ENCODE measurements around the gene TRAPPC10.

Gene TRAPPC10

DNA sequence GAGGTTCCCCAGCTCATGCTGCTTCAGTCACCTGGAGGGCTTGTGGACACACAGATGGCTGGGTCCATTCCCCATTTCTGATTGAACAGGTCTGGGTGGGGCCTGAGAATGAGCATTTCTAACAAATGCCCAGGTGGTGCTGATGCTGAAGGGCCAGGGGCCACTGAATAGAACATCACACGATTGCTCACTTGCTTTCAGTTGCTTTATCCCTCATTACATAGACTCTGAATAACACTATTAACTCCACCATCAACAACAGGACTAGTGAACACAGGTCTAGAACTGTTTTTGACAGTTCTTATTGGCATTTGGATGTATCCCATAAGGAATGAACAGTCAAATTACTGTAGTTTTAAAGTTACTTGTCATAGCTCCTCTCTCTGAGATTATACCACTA lies 12.1 kb downstream of the TRAPPC10 start:
- no peaks in the 10 kb centered on the region for H3K4me1 ChIP-seq
- H3K4me3 ChIP-seq (ENCODE audit: low read depth, low read length), result no peak overlapping the region
- no peak for TF ChIP-seq CTCF (IDR thresholded peaks at IDR 0.05)
- H3K79me2 ChIP-seq, result peaks cover 47% of the 10 kb centered on the region
- H3K27me3 ChIP-seq (ENCODE audit: control insufficient read depth, insufficient read depth, low read length), result no peaks in the 10 kb centered on the region
- H3K27ac ChIP-seq, result no peak overlapping the region
- no peak overlapping the region for H2AFZ ChIP-seq
- no peaks in the 10 kb centered on the region for H3K36me3 ChIP-seq (ENCODE audit: control insufficient read depth, insufficient read depth, low read length)
- no peaks in the 10 kb centered on the region for H3K9me3 ChIP-seq (ENCODE audit: control insufficient read depth, low read length)
- no peak overlapping the region for H3K4me2 ChIP-seq (ENCODE audit: low read length)
- no peak overlapping the region for H3K9ac ChIP-seq

GRCh38 chr21:44024887-44025353 lies 12.8 kb downstream of the TRAPPC10 start:
- TF ChIP-seq CTCF (IDR thresholded peaks at IDR 0.05), result no peak
- Histone ChIP-seq H3K4me2 (ENCODE audit: low read length) (no peak overlapping the region), H3K27me3 (ENCODE audit: control insufficient read depth, insufficient read depth, low read length) (no peaks in the 10 kb centered on the region), H2AFZ (no peak overlapping the region), H3K36me3 (ENCODE audit: control insufficient read depth, insufficient read depth, low read length) (no peaks in the 10 kb centered on the region), H3K79me2 (peaks cover 52% of the 10 kb centered on the region), H3K9ac (no peak overlapping the region), H3K9me3 (ENCODE audit: control insufficient read depth, low read length) (no peaks in the 10 kb centered on the region), H3K4me3 (ENCODE audit: low read depth, low read length) (no peak overlapping the region), H3K4me1 (no peaks in the 10 kb centered on the region), H3K27ac (no peak overlapping the region)

GRCh38 chr21:44027607-44028286 lies 15.6 kb downstream of the TRAPPC10 start:
- no peak for TF ChIP-seq CTCF (IDR thresholded peaks at IDR 0.05)
- no peaks in the 10 kb centered on the region for H3K9me3 ChIP-seq (ENCODE audit: control insufficient read depth, low read length)
- H3K27ac ChIP-seq, result no peak overlapping the region
- H3K4me1 ChIP-seq, result no peaks in the 10 kb centered on the region
- H2AFZ ChIP-seq, result no peak overlapping the region
- H3K4me3 ChIP-seq (ENCODE audit: low read depth, low read length), result no peak overlapping the region
- no peak overlapping the region for H3K9ac ChIP-seq
- H3K4me2 ChIP-seq (ENCODE audit: low read length), result no peak overlapping the region
- H3K27me3 ChIP-seq (ENCODE audit: control insufficient read depth, insufficient read depth, low read length), result no peaks in the 10 kb centered on the region
- peaks cover 55% of the 10 kb centered on the region for H3K79me2 ChIP-seq
- no peaks in the 10 kb centered on the region for H3K36me3 ChIP-seq (ENCODE audit: control insufficient read depth, insufficient read depth, low read length)

DNA sequence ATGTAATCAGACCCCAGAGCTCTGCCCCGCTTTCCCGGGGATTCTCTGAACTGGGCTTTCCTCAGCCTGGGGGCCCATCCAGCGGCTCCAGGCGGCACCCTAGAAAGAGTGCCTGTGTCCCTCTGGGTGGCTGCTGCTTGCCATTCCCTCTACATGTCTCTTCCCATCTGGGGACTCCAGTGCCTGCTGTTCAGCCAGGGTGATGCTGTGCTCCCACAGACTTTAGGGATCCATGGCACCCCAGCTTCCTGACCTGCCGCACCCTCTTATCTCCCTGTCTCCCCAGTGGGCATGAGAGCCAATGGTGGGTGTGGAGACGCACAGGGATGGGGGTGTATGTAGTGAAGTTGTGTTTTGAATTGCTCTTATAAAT lies 16.2 kb downstream of the TRAPPC10 start:
- Histone ChIP-seq H3K4me2 (ENCODE audit: low read length) (no peak overlapping the region), H3K36me3 (ENCODE audit: control insufficient read depth, insufficient read depth, low read length) (no peaks in the 10 kb centered on the region), H2AFZ (no peak overlapping the region), H3K4me3 (ENCODE audit: low read depth, low read length) (no peak overlapping the region), H3K79me2 (peaks cover 52% of the 10 kb centered on the region), H3K27ac (no peak overlapping the region), H3K9me3 (ENCODE audit: control insufficient read depth, low read length) (no peaks in the 10 kb centered on the region), H3K4me1 (no peaks in the 10 kb centered on the region), H3K27me3 (ENCODE audit: control insufficient read depth, insufficient read depth, low read length) (no peaks in the 10 kb centered on the region), H3K9ac (no peak overlapping the region)
- no peak for TF ChIP-seq CTCF (IDR thresholded peaks at IDR 0.05)

DNA sequence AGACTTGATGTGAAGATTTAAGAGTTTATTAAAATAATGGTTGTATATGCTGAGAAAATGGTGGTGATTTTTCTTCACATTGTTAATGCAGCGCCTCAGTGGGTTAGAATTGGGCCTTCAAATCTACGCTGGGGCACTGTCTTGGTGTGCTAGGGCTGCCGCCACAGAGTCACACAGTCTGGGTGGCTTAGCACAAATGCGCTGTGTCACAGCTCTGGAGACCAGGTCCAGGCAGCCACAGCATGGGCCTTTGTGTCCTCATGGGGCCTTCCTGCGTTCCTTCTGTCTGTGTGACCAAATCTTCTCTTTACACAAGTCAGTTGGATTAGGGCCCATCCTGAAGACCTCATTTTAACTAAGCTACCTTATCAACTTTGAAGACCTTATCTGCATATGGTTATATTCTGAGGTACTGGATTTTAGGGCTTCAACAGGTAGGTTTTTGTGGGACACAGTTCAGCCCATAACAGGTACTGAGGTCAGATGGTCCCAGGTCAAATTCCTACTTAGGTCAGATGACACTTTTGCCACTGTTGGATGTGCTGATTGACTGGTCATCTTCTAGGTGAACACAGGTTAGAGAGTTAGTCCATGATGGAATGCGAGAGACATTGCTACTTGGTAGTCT lies 17.5 kb downstream of the TRAPPC10 start:
- no peak overlapping the region for H2AFZ ChIP-seq
- peaks cover 44% of the 10 kb centered on the region for H3K79me2 ChIP-seq
- no peak overlapping the region for H3K4me3 ChIP-seq (ENCODE audit: low read depth, low read length)
- H3K9me3 ChIP-seq (ENCODE audit: control insufficient read depth, low read length), result no peaks in the 10 kb centered on the region
- no peaks in the 10 kb centered on the region for H3K27me3 ChIP-seq (ENCODE audit: control insufficient read depth, insufficient read depth, low read length)
- TF ChIP-seq CTCF (IDR thresholded peaks at IDR 0.05), result no peak
- no peaks in the 10 kb centered on the region for H3K4me1 ChIP-seq
- H3K4me2 ChIP-seq (ENCODE audit: low read length), result no peak overlapping the region
- no peak overlapping the region for H3K27ac ChIP-seq
- H3K9ac ChIP-seq, result no peak overlapping the region
- H3K36me3 ChIP-seq (ENCODE audit: control insufficient read depth, insufficient read depth, low read length), result no peaks in the 10 kb centered on the region
